ENCODE data around the gene KRT32. TPM values are rescaled to one million over a fixed set of nuclear protein-coding genes. Genes with fewer than 3 reads are reported as not detected.
A peak's percentile ranks its signal among the peaks of the same experiment; 100 is the strongest.

The KRT32 gene
- total RNA-seq, 4 donors from 2014 or later: 0.61 to 12.8 (median 4.6) TPM

DNA sequence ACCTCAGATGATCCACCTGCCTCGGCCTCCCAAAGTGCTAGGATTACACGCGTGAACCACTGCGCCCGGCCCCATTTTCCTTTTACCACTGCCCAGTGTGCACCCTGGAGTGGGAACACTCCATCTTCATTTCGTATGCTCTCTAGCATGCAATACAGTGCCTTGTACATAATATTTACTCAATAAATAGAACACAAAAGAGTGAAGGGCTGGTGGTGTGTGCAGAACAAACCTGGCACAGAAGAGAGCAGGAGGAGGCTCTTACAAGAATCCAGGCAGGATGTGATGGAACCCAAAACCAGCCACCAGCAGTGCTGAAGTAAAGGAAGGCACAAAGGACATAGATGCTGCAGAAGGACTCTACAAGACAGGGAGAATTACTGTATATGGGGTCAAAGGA lies 50.1 kb downstream of the KRT32 start:
- Histone ChIP-seq H3K27me3 (no peaks in the 10 kb centered on the region), H3K4me3 (no peak overlapping the region), H3K4me1 (peaks cover 10 to 60% (median 33%) of the 10 kb centered on the region in 3 donors), H3K27ac (peak overlapping the region in 3 of 4 donors; percentile 7 to 74 (median 30)), H3K9me3 (no peaks in the 10 kb centered on the region), H3K36me3 (no peaks in the 10 kb centered on the region)
- intact Hi-C loops (cut with DNase I): no loop called here
- no peak for DNase-seq
- WGBS, 2 donors: 93 to 98% methylated on average over 6 of the region's 6 CpGs
- no peak for TF ChIP-seq POLR2A (IDR thresholded peaks at IDR 0.05)
- TF ChIP-seq, protein P1, sequence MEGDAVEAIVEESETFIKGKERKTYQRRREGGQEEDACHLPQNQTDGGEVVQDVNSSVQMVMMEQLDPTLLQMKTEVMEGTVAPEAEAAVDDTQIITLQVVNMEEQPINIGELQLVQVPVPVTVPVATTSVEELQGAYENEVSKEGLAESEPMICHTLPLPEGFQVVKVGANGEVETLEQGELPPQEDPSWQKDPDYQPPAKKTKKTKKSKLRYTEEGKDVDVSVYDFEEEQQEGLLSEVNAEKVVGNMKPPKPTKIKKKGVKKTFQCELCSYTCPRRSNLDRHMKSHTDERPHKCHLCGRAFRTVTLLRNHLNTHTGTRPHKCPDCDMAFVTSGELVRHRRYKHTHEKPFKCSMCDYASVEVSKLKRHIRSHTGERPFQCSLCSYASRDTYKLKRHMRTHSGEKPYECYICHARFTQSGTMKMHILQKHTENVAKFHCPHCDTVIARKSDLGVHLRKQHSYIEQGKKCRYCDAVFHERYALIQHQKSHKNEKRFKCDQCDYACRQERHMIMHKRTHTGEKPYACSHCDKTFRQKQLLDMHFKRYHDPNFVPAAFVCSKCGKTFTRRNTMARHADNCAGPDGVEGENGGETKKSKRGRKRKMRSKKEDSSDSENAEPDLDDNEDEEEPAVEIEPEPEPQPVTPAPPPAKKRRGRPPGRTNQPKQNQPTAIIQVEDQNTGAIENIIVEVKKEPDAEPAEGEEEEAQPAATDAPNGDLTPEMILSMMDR (IDR thresholded peaks at IDR 0.05): no peak

DNA sequence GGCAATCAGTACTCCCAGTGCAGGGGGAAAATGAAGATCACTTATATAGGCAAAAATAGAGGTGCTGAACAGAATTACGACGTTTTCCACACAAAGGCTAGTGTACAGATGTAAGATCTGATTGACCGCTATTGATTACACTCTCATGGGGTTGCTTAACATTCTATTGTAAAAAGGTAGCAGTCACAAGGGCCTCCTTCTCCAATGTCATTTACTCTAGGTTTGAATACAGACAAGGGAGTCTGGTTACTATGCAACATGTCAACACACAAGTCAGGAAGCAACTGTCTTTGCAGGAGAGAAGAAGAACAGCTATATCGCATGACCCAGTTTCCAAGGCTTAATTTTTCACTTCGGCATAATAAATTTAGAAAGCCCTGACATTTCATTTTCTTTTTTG lies 50.7 kb downstream of the KRT32 start:
- peaks cover 10 to 56% (median 33%) of the 10 kb centered on the region in 3 donors for H3K4me1 ChIP-seq
- H3K4me3 ChIP-seq: no peak overlapping the region
- DNase-seq: no peak
- no peak overlapping the region for H3K27ac ChIP-seq
- TF ChIP-seq POLR2A (IDR thresholded peaks at IDR 0.05): no peak
- TF ChIP-seq, protein P1 (IDR thresholded peaks at IDR 0.05): no peak
- H3K36me3 ChIP-seq: no peaks in the 10 kb centered on the region
- 83 to 85% methylated on average over 5 of the region's 5 CpGs for WGBS, 2 donors
- no peaks in the 10 kb centered on the region for H3K9me3 ChIP-seq
- no peaks in the 10 kb centered on the region for H3K27me3 ChIP-seq
- intact Hi-C loops (cut with DNase I): no loop called here

DNA sequence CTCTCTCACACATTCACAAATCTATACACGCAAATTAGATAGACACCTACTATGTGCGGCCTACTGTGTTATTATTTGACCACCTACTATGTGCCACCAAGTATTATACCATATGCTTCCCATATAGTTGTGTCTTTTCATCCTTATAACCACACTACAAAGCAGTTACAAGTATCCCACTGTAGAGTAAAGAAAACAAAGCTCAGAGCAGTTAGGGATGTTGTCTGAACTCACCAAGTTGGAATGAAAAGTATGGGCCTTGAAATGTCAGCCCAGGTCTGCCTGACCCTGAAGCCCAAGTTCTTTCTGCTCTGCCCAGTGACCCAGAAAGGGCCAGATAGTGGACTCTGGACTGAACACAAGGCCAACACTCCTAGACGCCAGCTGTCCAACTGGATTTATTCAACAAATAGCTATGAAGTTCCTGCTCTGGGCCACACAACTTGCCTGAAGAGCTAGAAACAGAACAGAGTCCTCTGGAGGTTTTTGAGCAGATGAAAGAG lies 51.3 kb downstream of the KRT32 start:
- 68 to 73% methylated on average over 3 of the region's 3 CpGs for WGBS, 2 donors
- intact Hi-C loops (cut with DNase I): no loop called here
- DNase-seq: no peak
- no peaks in the 10 kb centered on the region for H3K36me3 ChIP-seq
- TF ChIP-seq, protein P1 (IDR thresholded peaks at IDR 0.05): no peak
- no peak for TF ChIP-seq POLR2A (IDR thresholded peaks at IDR 0.05)
- H3K4me3 ChIP-seq: no peak overlapping the region
- H3K9me3 ChIP-seq: no peaks in the 10 kb centered on the region
- H3K4me1 ChIP-seq: peaks cover 10 to 50% (median 29%) of the 10 kb centered on the region in 3 donors
- H3K27ac ChIP-seq: no peak overlapping the region
- H3K27me3 ChIP-seq: no peaks in the 10 kb centered on the region

DNA sequence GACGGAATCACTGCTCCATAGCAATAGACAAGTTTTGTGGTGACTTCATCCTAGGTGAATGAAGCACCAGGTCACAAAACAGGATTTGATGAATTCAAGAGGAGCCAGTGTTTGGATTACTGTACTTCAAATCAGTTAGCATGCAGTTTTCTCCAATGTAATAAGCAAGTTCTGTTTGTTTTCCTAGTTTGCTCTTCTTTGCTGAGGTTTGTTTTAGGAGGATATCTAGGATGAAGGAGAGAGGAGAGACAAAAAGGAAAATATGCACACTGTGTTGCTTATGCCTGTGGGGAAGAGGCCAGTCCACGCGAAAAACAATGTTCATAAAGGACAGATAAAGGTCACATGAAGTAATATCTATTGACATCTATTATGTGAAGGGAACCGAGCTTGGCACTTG lies 51.8 kb downstream of the KRT32 start:
- H3K27me3 ChIP-seq: no peaks in the 10 kb centered on the region
- no peak for TF ChIP-seq POLR2A (IDR thresholded peaks at IDR 0.05)
- TF ChIP-seq, protein P1 (IDR thresholded peaks at IDR 0.05): no peak
- no peak overlapping the region for H3K27ac ChIP-seq
- intact Hi-C loops (cut with DNase I): no loop called here
- no peaks in the 10 kb centered on the region for H3K9me3 ChIP-seq
- no peaks in the 10 kb centered on the region for H3K36me3 ChIP-seq
- no peak for DNase-seq
- H3K4me3 ChIP-seq: no peak overlapping the region
- peaks cover 10 to 45% (median 24%) of the 10 kb centered on the region in 3 donors for H3K4me1 ChIP-seq
- WGBS, 2 donors: 64 to 69% methylated on average over 3 of the region's 4 CpGs

DNA sequence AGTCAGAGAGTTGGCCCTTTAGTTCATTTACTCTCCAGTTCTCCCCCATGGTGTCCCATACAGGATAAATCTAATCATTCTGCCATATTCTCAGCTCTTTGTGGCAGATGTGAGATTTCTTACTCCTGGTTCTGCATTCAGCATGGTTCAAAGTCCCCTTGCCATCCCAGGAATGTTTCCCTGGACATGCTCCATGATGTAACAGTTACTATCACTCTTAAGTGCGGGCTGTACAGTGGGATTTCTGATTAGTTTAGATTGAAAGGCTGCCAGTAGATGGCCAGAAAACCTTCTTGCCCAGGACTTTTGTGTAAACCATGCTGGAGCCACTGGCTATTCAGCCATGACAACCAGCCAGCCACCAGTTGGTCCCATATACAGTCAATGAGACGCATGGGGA lies 53.2 kb downstream of the KRT32 start:
- no peak overlapping the region for H3K4me3 ChIP-seq
- no peak for DNase-seq
- intact Hi-C loops (cut with DNase I): no loop called here
- TF ChIP-seq POLR2A (IDR thresholded peaks at IDR 0.05): no peak
- TF ChIP-seq, protein P1 (IDR thresholded peaks at IDR 0.05): no peak
- H3K27ac ChIP-seq: no peak overlapping the region
- H3K36me3 ChIP-seq: no peaks in the 10 kb centered on the region
- H3K4me1 ChIP-seq: peaks cover 5 to 31% (median 17%) of the 10 kb centered on the region in 3 donors
- WGBS, 2 donors: 75 to 89% methylated on average over 1 to 2 of the region's 2 CpGs
- H3K27me3 ChIP-seq: no peaks in the 10 kb centered on the region
- H3K9me3 ChIP-seq: no peaks in the 10 kb centered on the region

Data from esophagus squamous epithelium (tissue), 5 donors.